Gastroesophageal sphincter (tissue), 4 donors: ENCODE measurements around the gene PGLYRP4. TPM values are rescaled to one million over a fixed set of nuclear protein-coding genes. Genes with fewer than 3 reads are reported as not detected.

ENCODE experiments used
- ATAC-seq: fragments of 150-250 bp; one replicate; pipeline ENCODE4 v1.9.1; 2016; ENCODE audit warnings: mild to moderate bottlenecking, moderate library complexity
- H3K27ac ChIP-seq, 4 donors: fragments of 200-600 bp; sonication (generic) in 3 of 4; 1 replicate in 3 of 4; 2 replicates in 1 of 4; pipeline ENCODE4 v1.5.1; 2016 to 2019
- H3K27me3 ChIP-seq: fragments of 200-600 bp; sonication (generic); one replicate; pipeline ENCODE4 v1.5.1; 2019
- H3K36me3 ChIP-seq, 2 donors: fragments of 200-600 bp; sonication (generic); one replicate each; pipeline ENCODE4 v1.5.1; 2019; ENCODE audit warnings: control low read depth in 1 of 2
- H3K4me1 ChIP-seq, 3 donors: fragments of 200-600 bp; sonication (generic); 1 replicate in 2 of 3; 2 replicates in 1 of 3; pipeline ENCODE4 v1.5.1; 2016 to 2019; ENCODE audit warnings: control low read depth in 2 of 3
- H3K4me3 ChIP-seq, 2 donors: fragments of 200-600 bp; sonication (generic); one replicate each; pipeline ENCODE4 v1.5.1; 2019; ENCODE audit warnings: mild to moderate bottlenecking in 1 of 2, moderate library complexity in 1 of 2
- H3K9me3 ChIP-seq, 3 donors: fragments of 200-600 bp; sonication (generic); one replicate each; pipeline ENCODE4 v1.5.1; 2017 to 2019; ENCODE audit warnings: control low read depth in 2 of 3
- EP300 ChIP-seq: sonication (generic); formaldehyde crosslinking; IDR thresholded peaks from one replicate; pipeline ENCODE4 v1.6.1; 2017; ENCODE audit warnings: antibody characterized with exemption, mild to moderate bottlenecking
- POLR2A ChIP-seq, 2 donors: fragments of 450-650 bp; IDR thresholded peaks; one replicate each; pipeline ENCODE4 v1.6.1; 2017; ENCODE audit warnings: antibody characterized with exemption in 2 of 2, mild to moderate bottlenecking in 2 of 2, moderate library complexity in 1 of 2
- POLR2AphosphoS5 ChIP-seq: sonication (generic); formaldehyde crosslinking; IDR thresholded peaks from one replicate; pipeline ENCODE4 v1.6.1; 2017; ENCODE audit warnings: antibody characterized with exemption
- WGBS, 2 donors: methylation state at CpG; one replicate each; pipeline ENCODE4 v1.1.5; 2018; ENCODE audit warnings: low coverage in 1 of 2; 5-methylcytosine and 5-hydroxymethylcytosine counted together
- total RNA-seq, 4 donors: library from RNA; depleted of rRNA; stranded (reverse); fragments of >200 nt; gene quantifications; one replicate each; pipeline ENCODE4 v1.1.0, GENCODE V29; 2016
- TF ChIP-seq, protein P1 (sequence below), 4 experiments: fragments of 200-600 bp in 2 of 4; fragments of 450-650 bp in 2 of 4; sonication (generic) in 1 of 4; IDR thresholded peaks; one replicate each; pipeline ENCODE4 v1.5.1; 2017 to 2019; ENCODE audit warnings: antibody characterized with exemption in 4 of 4, mild to moderate bottlenecking in 2 of 4, moderate library complexity in 2 of 4

PGLYRP4 gene
- total RNA-seq, 4 donors from 2014 or later: not detected

- ATAC-seq: no peak
- Histone ChIP-seq H3K4me3 (no peak overlapping the region), H3K36me3 (no peaks in the 10 kb centered on the region), H3K9me3 (peaks cover 0 to 4% (median 0%) of the 10 kb centered on the region in 3 donors), H3K4me1 (no peaks in the 10 kb centered on the region), H3K27ac (no peak overlapping the region), H3K27me3 (peaks cover 14% of the 10 kb centered on the region)
- TF ChIP-seq POLR2A (IDR thresholded peaks at IDR 0.05) (no peak), POLR2AphosphoS5 (no peak), EP300 (no peak)
- TF ChIP-seq, protein P1, sequence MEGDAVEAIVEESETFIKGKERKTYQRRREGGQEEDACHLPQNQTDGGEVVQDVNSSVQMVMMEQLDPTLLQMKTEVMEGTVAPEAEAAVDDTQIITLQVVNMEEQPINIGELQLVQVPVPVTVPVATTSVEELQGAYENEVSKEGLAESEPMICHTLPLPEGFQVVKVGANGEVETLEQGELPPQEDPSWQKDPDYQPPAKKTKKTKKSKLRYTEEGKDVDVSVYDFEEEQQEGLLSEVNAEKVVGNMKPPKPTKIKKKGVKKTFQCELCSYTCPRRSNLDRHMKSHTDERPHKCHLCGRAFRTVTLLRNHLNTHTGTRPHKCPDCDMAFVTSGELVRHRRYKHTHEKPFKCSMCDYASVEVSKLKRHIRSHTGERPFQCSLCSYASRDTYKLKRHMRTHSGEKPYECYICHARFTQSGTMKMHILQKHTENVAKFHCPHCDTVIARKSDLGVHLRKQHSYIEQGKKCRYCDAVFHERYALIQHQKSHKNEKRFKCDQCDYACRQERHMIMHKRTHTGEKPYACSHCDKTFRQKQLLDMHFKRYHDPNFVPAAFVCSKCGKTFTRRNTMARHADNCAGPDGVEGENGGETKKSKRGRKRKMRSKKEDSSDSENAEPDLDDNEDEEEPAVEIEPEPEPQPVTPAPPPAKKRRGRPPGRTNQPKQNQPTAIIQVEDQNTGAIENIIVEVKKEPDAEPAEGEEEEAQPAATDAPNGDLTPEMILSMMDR (IDR thresholded peaks at IDR 0.05): no peak
- WGBS, 2 donors: 65 to 70% methylated on average over 2 of the region's 4 CpGs
Measured at GRCh38 chr1:153387785-153388184, 39.1 kb upstream of the PGLYRP4 start.

DNA sequence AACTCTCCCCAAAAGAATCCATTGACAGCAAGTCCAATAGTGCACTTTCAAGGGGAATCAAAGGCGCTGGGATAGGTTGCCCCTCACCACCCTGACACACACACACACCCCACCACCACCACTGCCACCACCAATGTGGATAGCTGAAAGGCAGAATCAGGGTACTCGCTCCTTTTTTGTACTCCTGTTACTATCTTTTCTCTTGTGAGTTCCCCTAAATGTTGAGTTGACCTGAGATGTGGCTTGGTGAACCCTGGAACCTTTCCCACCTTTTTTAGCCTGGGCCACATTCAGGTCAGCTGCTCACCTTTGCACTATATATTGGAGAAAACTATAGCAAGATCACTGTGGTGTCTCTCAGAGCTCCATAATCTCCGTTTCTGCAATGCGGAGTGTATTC is 38.4 kb upstream of the PGLYRP4 start:
- Histone ChIP-seq H3K27ac (no peak overlapping the region), H3K9me3 (peaks cover 0 to 12% (median 0%) of the 10 kb centered on the region in 3 donors), H3K4me3 (no peak overlapping the region), H3K4me1 (no peaks in the 10 kb centered on the region), H3K27me3 (peaks cover 14% of the 10 kb centered on the region), H3K36me3 (no peaks in the 10 kb centered on the region)
- 82 to 96% methylated on average over 4 of the region's 4 CpGs for WGBS, 2 donors
- ATAC-seq: no peak
- TF ChIP-seq EP300: no peak
- TF ChIP-seq, protein P1 (IDR thresholded peaks at IDR 0.05): no peak
- no peak for TF ChIP-seq POLR2A (IDR thresholded peaks at IDR 0.05)

DNA sequence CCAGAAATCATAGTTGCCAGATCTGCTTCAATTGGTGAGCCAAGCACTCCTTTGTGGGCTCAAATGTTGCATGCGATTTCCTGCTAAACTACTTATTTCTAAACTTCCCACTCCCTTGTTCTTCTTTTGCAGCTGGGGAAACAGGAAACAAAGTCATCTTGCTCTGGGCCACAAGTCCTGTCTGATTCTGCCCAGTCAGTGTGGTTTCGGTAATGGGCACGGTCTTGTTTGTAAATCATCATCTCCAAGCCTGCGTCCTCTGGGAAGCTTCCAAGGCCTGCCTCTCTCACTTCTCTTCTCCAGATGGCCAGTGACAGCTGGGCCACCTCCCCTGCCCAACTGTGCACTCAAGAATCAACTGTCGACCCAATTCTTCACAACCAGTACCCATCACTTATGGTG is 37.9 kb upstream of the PGLYRP4 start:
- TF ChIP-seq POLR2AphosphoS5: no peak
- TF ChIP-seq POLR2A (IDR thresholded peaks at IDR 0.05): no peak
- TF ChIP-seq, protein P1 (IDR thresholded peaks at IDR 0.05): no peak
- no peak for TF ChIP-seq EP300
- 76 to 100% methylated on average over 2 to 4 of the region's 5 CpGs for WGBS, 2 donors
- peaks cover 0 to 17% (median 0%) of the 10 kb centered on the region in 3 donors for H3K9me3 ChIP-seq
- H3K4me3 ChIP-seq: no peak overlapping the region
- H3K27me3 ChIP-seq: peaks cover 14% of the 10 kb centered on the region
- H3K27ac ChIP-seq: no peak overlapping the region
- ATAC-seq: peak; percentile 77
- no peaks in the 10 kb centered on the region for H3K36me3 ChIP-seq
- H3K4me1 ChIP-seq: no peaks in the 10 kb centered on the region

DNA sequence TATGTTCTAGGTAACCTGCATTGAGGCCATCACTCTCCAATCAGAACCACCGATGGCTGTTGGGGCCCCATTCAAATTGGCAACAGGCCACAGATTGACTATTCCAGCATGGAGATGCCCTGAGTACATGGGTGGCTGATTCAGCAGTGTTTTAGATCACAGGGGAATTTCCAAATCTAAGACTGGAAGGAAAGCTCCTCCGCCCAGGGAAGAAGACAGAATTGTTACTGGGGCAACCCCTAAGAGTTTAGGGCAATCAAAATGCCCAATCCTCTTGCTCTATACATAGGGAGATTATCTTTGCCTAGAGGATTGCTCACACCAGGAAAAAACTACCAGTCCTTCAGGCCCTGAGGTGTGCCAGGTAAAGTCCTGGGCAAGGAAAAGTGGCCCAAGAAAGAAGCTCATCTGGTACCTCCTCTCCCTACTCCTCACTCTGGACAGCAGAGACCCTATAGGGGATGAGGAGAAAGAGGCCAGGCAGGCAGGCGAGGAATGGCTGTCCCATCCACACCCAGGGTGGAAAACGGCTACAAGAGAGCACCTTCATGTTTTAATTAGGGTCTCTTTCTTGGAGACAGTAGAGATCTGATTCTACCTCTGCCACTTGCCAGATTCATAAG is 36.4 kb upstream of the PGLYRP4 start:
- Histone ChIP-seq H3K36me3 (no peaks in the 10 kb centered on the region), H3K27me3 (peaks cover 2% of the 10 kb centered on the region), H3K27ac (no peak overlapping the region), H3K4me1 (no peaks in the 10 kb centered on the region), H3K9me3 (peaks cover 0 to 22% (median 0%) of the 10 kb centered on the region in 3 donors), H3K4me3 (no peak overlapping the region)
- TF ChIP-seq POLR2AphosphoS5 (no peak), EP300 (no peak), POLR2A (IDR thresholded peaks at IDR 0.05) (no peak)
- TF ChIP-seq, protein P1 (IDR thresholded peaks at IDR 0.05): no peak
- 60 to 71% methylated on average over 1 of the region's 4 CpGs for WGBS, 2 donors
- no peak for ATAC-seq

GRCh38 chr1:153380711-153381110 is 32.1 kb upstream of the PGLYRP4 start:
- peaks cover 0 to 22% (median 0%) of the 10 kb centered on the region in 3 donors for H3K9me3 ChIP-seq
- H3K4me1 ChIP-seq: no peaks in the 10 kb centered on the region
- no peak overlapping the region for H3K27ac ChIP-seq
- WGBS, 2 donors: 90 to 100% methylated on average over 2 of the region's 23 CpGs
- ATAC-seq: no peak
- H3K36me3 ChIP-seq: no peaks in the 10 kb centered on the region
- no peak overlapping the region for H3K4me3 ChIP-seq
- TF ChIP-seq POLR2AphosphoS5 (no peak), POLR2A (IDR thresholded peaks at IDR 0.05) (no peak), EP300 (no peak)
- TF ChIP-seq, protein P1 (IDR thresholded peaks at IDR 0.05): no peak
- no peaks in the 10 kb centered on the region for H3K27me3 ChIP-seq
